Endometrial microvascular endothelial cells (primary cell): ENCODE measurements around the gene CDC42BPB. TPM values are rescaled to one million over a fixed set of nuclear protein-coding genes. Genes with fewer than 3 reads are reported as not detected.

Source experiments
- in situ Hi-C: cut with HindIII; loops from 2 replicates; pipeline ENCODE4 v1.10.0; 2017; ENCODE audit warnings: low sequenced_read_pairs, low pct_unique_long_range_greater_than_20kb; ENCODE audit errors: inconsistent ontology term
- total RNA-seq: library from RNA; depleted of rRNA; stranded (reverse); fragments of >200 nt; gene quantifications from one replicate; pipeline ENCODE4 v1.2.3, GENCODE V29; 2015; ENCODE audit errors: inconsistent ontology term

Gene CDC42BPB
- total RNA-seq, 1 donor from 2014 or later = 95.0 TPM

DNA sequence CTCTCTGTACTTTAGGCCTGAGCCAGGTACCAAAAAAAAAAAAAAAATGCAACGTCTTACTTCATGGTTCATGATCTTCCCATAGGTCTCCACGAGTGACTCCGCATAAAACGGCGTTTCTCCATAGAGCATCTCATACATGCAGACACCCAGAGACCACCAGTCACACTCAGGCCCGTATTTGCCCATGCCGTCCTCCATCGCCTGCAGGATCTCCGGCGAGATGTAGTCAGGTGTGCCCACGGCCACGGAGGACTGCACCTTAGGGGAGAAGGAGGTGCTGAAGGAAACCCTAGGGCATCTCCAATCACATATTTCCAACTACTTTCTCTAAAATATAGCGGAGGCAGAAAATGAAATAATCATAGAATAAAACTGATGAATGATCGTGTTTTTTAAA lies 73.9 kb downstream of the CDC42BPB start:
- in situ Hi-C loops = no loop called here

GRCh38 chr14:102982852-102983470 lies 74.4 kb downstream of the CDC42BPB start:
- in situ Hi-C loops = no loop called here

GRCh38 chr14:102980409-102980810 lies 76.9 kb downstream of the CDC42BPB start:
- in situ Hi-C loops = no loop called here

- in situ Hi-C loops = no loop called here
Observed at GRCh38 chr14:102979406-102979805, 77.9 kb downstream of the CDC42BPB start.

- in situ Hi-C loops = no loop called here
Observed at GRCh38 chr14:102977475-102977874, 79.9 kb downstream of the CDC42BPB start.

DNA sequence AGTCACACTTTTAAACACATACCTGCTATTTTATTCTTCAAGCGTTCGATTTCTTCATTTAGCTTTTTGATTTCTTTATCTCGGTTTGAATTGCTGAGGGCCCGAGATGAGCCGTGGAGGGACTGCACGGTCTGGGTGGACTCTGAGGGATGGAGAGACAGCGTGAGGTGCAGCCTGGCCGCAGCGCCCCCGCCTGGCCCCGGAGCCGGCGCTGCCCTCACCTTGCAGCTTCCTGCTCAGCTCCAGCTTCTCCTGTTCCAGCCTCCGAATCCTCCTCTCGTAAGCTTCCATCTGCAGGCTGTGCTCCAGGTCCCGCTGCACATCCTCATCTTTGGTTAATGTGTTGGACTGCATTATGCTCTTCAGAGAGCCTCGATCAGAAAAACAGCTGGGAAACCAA lies 81.7 kb downstream of the CDC42BPB start:
- in situ Hi-C loops = no loop called here

- in situ Hi-C loops = no loop called here
Observed at GRCh38 chr14:102973706-102974285, 83.6 kb downstream of the CDC42BPB start.

GRCh38 chr14:102971836-102972606 lies 85.3 kb downstream of the CDC42BPB start:
- in situ Hi-C loops = no loop called here

DNA sequence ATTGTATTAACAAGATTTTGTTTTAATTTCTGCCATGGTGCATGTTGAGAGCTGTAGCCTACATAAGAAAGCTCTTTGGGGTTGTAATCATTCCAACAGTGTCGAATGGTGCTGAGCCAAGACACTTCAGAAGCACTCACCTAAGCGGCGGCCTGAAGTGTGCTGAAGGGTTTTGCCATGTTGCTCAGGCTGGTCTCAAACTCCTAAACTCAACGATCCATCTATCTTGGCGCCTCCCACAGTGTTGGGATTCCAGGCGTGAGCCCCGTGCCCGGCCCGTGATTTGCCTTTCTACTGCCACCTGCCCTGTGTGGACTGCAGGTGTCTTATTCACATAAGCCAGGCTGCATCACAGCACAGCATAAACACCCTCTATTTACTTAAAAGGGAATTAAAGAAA lies 86.0 kb downstream of the CDC42BPB start:
- in situ Hi-C loops = no loop called here

- in situ Hi-C loops = no loop called here
Observed at GRCh38 chr14:102970496-102970895, 86.9 kb downstream of the CDC42BPB start.

- in situ Hi-C loops = no loop called here
Observed at GRCh38 chr14:102969901-102970300, 87.4 kb downstream of the CDC42BPB start.

DNA sequence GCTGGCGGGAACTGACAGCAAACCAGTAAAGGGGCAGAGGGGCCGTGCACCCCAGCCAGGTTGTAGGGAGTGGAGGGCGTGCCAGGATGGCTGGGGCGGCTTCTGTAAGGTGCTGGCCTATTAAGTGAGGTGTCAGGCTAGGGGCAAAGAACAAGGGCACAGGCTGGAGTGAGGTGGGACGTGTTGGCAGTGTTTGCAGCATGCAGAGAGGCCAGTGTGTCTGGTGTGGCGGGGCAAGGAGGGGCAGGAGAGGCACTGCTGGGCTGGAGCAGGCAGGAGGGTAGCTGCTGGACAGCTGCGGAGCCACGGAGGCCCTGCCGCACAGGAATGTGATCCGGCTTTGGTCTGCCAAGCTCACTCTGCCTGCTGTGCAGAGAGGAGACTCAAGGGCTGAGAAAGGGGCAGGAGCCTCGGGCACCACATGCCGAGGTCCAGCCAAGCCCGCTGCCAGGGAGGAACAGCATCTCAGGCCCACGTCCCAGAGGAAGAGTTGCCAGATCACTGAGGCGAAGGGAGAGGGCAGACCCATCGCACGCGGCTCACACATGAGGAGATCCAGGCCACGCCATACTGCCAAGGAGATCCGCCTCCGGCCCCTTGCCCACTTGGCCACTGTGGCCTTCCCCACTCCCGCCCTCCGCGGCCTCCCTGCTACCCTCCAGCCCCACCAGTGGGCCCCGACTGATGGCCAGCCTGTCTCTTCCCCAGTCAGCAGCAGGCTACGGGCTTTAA lies 88.1 kb downstream of the CDC42BPB start:
- in situ Hi-C loops = no loop called here

DNA sequence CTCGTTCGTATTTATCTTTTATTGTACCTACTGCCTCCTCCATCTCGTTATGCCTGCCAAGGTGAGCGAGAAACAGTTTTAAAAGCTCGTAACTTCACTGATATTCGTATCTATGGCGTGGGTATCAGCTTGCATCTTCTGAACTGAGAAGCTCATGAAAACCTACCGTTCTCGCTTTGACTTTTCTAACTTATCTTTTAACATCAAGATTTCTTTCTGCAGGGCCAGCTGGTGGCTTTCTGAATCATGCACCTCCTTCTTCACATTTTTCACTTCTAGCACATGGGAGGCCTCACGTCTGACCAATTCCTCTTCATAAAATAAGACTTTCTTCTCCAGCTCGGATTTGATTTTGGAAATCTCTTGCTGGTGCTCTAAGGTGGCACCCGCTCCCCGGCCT lies 89.0 kb downstream of the CDC42BPB start:
- in situ Hi-C loops = no loop called here

DNA sequence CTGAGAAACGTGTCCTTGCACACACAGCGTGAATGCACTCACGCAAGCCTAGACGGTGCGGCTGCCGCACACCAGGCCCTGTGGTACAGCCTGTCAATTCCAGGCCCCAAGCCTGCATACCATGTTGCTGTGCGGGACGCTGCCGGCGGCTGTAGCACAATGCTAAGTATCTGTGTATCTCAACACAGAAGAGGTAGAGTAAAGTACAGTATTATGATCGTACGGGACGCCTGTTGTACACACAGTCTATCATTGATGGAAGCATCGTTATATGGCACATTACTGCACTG lies 89.9 kb downstream of the CDC42BPB start:
- in situ Hi-C loops = no loop called here

DNA sequence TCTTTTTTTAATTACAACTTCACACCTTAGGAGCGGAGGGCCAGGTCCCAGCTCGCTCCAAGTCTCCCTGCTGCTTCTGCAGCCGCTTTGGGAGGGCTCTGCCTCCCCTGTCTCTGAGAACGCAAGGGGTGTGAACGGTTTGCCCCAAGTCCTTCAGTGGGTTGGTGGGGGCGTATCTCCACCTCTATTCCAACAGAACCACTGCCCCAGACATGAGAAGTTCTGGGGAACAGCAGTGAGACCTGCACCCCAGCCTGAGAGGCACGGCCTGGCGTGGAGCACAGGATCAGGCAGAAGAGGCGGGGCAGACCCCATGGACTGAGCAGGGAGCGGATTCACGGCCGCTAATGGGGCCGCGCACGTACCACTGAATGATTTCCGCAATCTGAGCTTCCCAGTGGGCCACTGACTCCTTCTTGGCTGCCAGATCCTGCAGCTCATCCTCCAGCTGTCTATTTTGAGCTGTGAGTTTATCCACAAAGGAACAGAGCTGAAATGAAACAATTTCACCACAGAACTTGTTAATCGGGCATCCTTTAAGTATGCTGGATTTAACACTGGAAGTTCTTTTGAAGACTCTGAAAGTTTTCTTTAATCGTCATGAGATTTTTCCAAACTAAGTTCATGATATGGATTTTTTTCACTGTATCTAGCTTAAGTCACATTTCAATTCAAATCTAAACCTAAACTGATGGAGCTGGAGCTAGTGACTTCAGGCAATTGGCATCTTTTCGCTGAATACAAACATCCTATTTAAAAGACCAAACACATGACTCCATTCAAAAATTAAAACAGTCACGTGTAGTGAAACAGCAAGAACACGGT lies 90.5 kb downstream of the CDC42BPB start:
- in situ Hi-C loops = no loop called here

DNA sequence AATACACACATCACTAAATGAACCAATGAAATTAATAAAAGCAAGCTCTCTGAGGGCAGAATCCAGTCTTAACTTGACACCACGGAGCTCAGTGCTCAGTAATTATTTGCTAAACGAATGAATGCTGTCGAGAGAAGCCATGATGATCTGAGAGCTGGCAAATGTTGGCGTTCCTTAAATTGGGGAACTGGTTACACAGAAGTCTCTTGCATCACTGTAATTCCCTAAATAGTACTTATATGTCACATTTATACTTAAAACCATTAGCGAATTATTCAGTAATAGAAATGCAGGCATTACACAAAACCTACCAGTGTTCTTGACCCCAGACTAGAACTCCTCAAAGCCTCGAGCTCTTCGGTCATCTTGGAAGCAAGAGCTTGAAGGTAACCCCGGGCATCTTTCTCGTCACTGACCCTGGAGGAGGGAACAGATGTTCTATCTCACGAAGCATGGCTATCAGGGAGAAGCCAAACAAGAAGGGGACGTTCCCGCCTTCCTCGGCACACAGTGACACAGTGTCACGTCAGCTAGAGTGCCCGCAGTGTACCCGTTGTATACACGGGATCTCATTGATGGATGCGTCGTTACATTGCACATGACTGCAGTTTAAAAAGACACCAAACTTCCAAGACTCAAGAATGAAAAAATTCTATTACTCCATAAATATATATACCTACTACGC lies 91.2 kb downstream of the CDC42BPB start:
- in situ Hi-C loops = no loop called here

DNA sequence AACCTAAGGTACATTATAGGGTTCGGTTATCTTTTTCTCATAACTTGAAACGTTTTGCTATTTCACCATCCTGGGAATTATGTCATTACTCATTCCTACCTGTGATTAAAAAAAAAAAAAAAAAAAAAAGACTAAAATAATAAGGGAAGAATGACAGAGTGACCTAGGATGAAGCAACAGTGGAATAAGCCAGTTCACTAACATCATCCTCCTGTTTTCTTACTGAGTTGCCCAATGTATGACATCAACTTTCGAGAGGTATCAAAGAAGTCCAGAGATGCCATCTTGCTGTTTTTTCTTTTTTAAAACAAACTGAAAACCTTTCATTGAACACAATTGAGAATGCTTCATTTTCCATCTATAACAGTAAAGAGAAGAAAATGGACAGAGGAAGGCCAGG lies 92.1 kb downstream of the CDC42BPB start:
- in situ Hi-C loops = no loop called here

DNA sequence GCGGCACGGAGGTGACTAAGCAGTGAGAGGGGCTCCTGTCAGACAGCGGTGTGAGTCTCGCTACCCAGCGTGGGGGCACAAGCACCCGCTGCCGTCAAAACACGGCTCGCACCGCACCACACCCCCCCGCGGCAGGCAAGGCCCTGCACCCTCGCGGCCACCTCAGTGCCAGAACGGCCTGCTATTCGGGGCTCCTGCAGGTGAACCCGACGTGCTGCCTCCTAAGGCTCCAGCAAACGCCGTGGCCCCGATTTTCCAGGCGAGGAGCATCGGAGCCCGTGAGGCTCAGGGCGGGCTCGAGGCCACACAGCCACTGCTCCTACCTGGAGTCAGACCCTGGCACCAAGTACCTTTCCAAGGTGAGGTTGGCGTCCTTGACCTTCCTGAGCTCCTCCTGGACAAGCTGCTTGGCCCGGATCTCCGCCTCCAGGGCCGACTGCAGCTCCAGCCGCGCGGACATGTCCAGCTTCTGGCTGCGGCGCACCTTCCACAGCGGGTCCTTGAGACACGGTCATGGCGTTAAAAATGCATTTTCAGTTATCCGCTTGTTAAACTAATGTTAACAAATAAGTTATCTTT lies 93.1 kb downstream of the CDC42BPB start:
- in situ Hi-C loops = no loop called here
